OCI-LY1 (cell line): Measurements from ENCODE around the gene CXXC5.
"Not testable (repeated sequence)": the region's sequence is repeated elsewhere in the genome, so short reads cannot be mapped to it uniquely, and the experiment has no call there.

ENCODE experiments used
- H2AFZ ChIP-seq: fragments of 200-600 bp; sonication (generic), shearing (Covaris generic); 2 replicates; pipeline ENCODE4 v1.6.0; 2014; ENCODE audit warnings: antibody characterized with exemption, mild to moderate bottlenecking, low read length
- H3F3A ChIP-seq: fragments of 200-600 bp; sonication (generic), shearing (Covaris generic); 2 replicates; pipeline ENCODE4 v1.6.0; 2014; ENCODE audit warnings: mild to moderate bottlenecking, antibody characterized with exemption, low read length, moderate library complexity; ENCODE audit not compliant: insufficient read depth
- H3K27ac ChIP-seq: fragments of 200-600 bp; sonication (generic); 2 replicates; pipeline ENCODE4 v1.5.1; 2014; ENCODE audit warnings: low read length, mixed run types, mild to moderate bottlenecking, low read depth; ENCODE audit not compliant: poor library complexity, severe bottlenecking
- H3K27me3 ChIP-seq: fragments of 200-600 bp; sonication (generic); 2 replicates; pipeline ENCODE4 v1.6.0; 2014; ENCODE audit warnings: antibody characterized with exemption, mild to moderate bottlenecking, low read length, moderate library complexity; ENCODE audit not compliant: insufficient read depth
- H3K36me3 ChIP-seq: fragments of 200-600 bp; sonication (generic); 2 replicates; pipeline ENCODE4 v1.6.1; 2014; ENCODE audit warnings: mild to moderate bottlenecking, antibody characterized with exemption, low read length, moderate library complexity, mixed read lengths; ENCODE audit not compliant: insufficient read depth
- H3K4me1 ChIP-seq: fragments of 200-600 bp; sonication (generic); 2 replicates; pipeline ENCODE4 v1.5.1; 2014; ENCODE audit warnings: mild to moderate bottlenecking, low read length, moderate library complexity; ENCODE audit not compliant: insufficient read depth, severe bottlenecking
- H3K4me2 ChIP-seq: fragments of 200-600 bp; sonication (generic), shearing (Covaris generic); 2 replicates; pipeline ENCODE4 v1.6.1; 2014; ENCODE audit warnings: low read length
- H3K4me3 ChIP-seq: fragments of 200-600 bp; sonication (generic); 2 replicates; pipeline ENCODE4 v1.5.1; 2014; ENCODE audit warnings: low read length, low read depth, mild to moderate bottlenecking, mixed read lengths; ENCODE audit not compliant: poor library complexity, severe bottlenecking
- H3K79me2 ChIP-seq: fragments of 200-600 bp; shearing (Covaris generic); 2 replicates; pipeline ENCODE4 v1.6.1; 2016; ENCODE audit warnings: mixed run types, low read length, mixed read lengths; ENCODE audit not compliant: insufficient read depth
- H3K9ac ChIP-seq: fragments of 200-600 bp; sonication (generic), shearing (Covaris generic); 2 replicates; pipeline ENCODE4 v1.6.1; 2014; ENCODE audit warnings: mild to moderate bottlenecking, low read length, mixed read lengths
- H3K9me2 ChIP-seq: fragments of 200-600 bp; sonication (generic), shearing (Covaris generic); 2 replicates; pipeline ENCODE4 v1.6.1; 2014; ENCODE audit warnings: low read depth, mild to moderate bottlenecking, low read length, mixed read lengths
- H3K9me3 ChIP-seq: fragments of 200-600 bp; shearing (Covaris generic); 2 replicates; pipeline ENCODE4 v1.6.1; 2014; ENCODE audit warnings: low read length, mixed read lengths
- H4K20me1 ChIP-seq: fragments of 200-600 bp; sonication (generic), shearing (Covaris generic); 2 replicates; pipeline ENCODE4 v1.6.0; 2016; ENCODE audit warnings: mild to moderate bottlenecking, low read length; ENCODE audit not compliant: insufficient read depth
- CTCF ChIP-seq: fragments of 200-600 bp; sonication (generic), shearing (Covaris generic); IDR thresholded peaks from 2 replicates; pipeline ENCODE4 v1.5.1; 2017; ENCODE audit warnings: mild to moderate bottlenecking, antibody characterized with exemption, low read length, moderate library complexity, mixed read lengths
- EZH2 ChIP-seq: fragments of 200-600 bp; sonication (generic), shearing (Covaris generic); IDR thresholded peaks from 2 replicates; pipeline ENCODE4 v1.8.0; 2017; ENCODE audit warnings: borderline replicate concordance, mixed run types, mild to moderate bottlenecking, antibody characterized with exemption, low read length, moderate library complexity, mixed read lengths

CXXC5 gene

DNA sequence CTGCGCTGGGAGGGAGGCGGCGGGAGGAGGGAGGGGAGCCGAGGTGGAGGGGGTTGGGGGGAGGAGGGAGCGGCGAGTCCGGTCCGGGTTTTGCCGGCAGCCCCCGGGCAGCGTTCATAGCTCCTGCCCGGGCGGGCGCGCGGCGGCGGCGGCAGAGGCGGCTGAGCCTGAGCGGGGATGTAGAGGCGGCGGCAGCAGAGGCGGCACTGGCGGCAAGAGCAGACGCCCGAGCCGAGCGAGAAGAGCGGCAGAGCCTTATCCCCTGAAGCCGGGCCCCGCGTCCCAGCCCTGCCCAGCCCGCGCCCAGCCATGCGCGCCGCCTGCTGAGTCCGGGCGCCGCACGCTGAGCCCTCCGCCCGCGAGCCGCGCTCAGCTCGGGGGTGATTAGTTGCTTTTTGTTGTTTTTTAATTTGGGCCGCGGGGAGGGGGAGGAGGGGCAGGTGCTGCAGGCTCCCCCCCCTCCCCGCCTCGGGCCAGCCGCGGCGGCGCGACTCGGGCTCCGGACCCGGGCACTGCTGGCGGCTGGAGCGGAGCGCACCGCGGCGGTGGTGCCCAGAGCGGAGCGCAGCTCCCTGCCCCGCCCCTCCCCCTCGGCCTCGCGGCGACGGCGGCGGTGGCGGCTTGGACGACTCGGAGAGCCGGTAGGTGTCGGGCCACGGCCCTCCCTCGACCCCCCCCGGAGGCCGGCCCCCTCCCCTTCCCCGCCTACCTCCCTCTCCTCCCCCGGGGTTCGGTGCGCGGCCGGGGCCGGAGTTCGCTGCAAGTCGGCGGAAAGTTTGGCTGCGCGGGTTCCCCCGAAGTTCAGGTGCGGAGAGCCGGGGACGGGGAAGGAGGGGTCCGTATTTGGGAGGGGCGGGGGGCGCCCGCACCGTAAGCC is at the start of gene CXXC5:
Gene CXXC5, plus strand, starts transcription at position 145 of the 877 bp plus-strand sequence. CDS start 32,175 bp downstream, outside the sequence.
- Histone ChIP-seq H4K20me1 (no peaks in the 10 kb centered on the region), H3K9me2 (no peaks in the 10 kb centered on the region), H3K9me3 (no peaks in the 10 kb centered on the region), H3K9ac (peak within 1 kb of the TSS; percentile 98), H3K27ac (peak within 1 kb of the TSS; percentile 94), H2AFZ (no peak within 1 kb of the TSS), H3K79me2 (peaks cover 43% of the 10 kb centered on the region), H3F3A (no peaks in the 10 kb centered on the region), H3K36me3 (peaks cover 10% of the 10 kb centered on the region; the same call in 1 of the 2 replicates), H3K4me1 (peaks cover 42% of the 10 kb centered on the region), H3K27me3 (no peaks in the 10 kb centered on the region), H3K4me2 (peak within 1 kb of the TSS; percentile 89), H3K4me3 (peak within 1 kb of the TSS; percentile 98)
- TF ChIP-seq EZH2 (no peak), CTCF (no peak)

DNA sequence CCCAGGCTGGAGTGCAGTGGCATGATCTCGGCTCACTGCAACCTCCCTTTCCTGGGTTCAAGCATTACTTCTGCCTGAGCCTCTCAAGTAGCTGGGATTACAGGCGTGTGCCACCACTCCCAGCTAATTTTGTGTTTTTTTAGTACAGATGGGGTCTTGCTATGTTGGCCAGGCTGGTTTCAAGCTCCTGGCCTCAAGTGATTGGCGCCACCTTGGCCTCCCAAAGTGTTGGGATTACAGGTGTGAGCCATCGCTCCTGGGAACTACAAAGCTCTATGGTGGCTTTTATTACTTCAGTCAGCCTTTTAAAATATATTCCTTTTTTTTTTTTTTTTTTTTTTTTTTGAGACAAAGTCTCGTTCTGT is 49.6 kb upstream of the CXXC5 start:
- not testable (repeated sequence) for H3K27me3 ChIP-seq, H2AFZ ChIP-seq, H3K9ac ChIP-seq, H3K9me3 ChIP-seq, H4K20me1 ChIP-seq, H3K4me3 ChIP-seq, H3K9me2 ChIP-seq, H3K27ac ChIP-seq, H3K4me2 ChIP-seq, H3F3A ChIP-seq
- peaks cover 48% of the 10 kb centered on the region for H3K36me3 ChIP-seq
- H3K79me2 ChIP-seq, result peaks cover 34% of the 10 kb centered on the region
- H3K4me1 ChIP-seq, result peaks cover 20% of the 10 kb centered on the region

DNA sequence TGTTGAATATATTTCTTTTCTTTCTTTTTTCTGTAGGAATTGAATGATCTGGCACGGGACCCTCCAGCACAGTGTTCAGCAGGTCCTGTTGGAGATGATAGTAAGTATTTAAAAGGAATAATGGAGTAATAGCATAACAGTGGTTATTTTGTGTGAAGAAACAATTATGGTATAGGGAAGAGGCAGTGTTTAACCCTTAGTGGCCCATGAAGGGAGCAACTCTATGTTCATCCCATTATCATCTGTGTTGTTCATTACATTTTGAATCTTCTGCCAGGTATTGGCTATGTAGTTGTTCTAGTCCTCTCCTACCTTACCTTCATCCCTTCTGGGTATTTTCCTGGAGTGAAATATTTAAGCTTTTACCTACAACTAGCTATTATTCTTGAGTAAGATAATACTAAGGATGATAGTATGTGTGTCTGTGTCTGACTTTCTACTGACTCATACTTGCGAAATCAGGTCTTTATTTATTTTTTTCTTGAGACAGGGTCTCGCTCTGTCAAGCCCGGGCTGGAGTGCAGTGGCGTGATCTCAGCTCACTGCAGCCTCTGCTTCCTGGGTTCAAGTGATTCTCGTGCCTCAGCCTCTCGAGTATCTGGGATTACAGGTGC is 47.7 kb upstream of the CXXC5 start:
- Histone ChIP-seq H3K4me2 (no peak overlapping the region; the same call in 1 of the 2 replicates), H3K9me2 (no peaks in the 10 kb centered on the region), H4K20me1 (no peaks in the 10 kb centered on the region), H3K79me2 (peaks cover 16% of the 10 kb centered on the region), H3K9me3 (peaks cover 7% of the 10 kb centered on the region; the same call in 1 of the 2 replicates), H2AFZ (no peak overlapping the region), H3K9ac (no peak overlapping the region), H3K36me3 (peaks cover 64% of the 10 kb centered on the region), H3F3A (no peaks in the 10 kb centered on the region), H3K27me3 (no peaks in the 10 kb centered on the region), H3K27ac (peak overlapping the region; percentile 62), H3K4me1 (peaks cover 34% of the 10 kb centered on the region), H3K4me3 (no peak overlapping the region)
- TF ChIP-seq EZH2, result no peak

GRCh38 chr5:139601429-139601828 is 46.7 kb upstream of the CXXC5 start:
- no peaks in the 10 kb centered on the region for H3K27me3 ChIP-seq
- peak overlapping the region; percentile 62 for H3K27ac ChIP-seq
- no peak overlapping the region; the same call in 1 of the 2 replicates for H3K4me2 ChIP-seq
- H3K79me2 ChIP-seq, result peaks cover 14% of the 10 kb centered on the region
- no peak for TF ChIP-seq CTCF
- TF ChIP-seq EZH2, result no peak
- H3K36me3 ChIP-seq, result peaks cover 66% of the 10 kb centered on the region
- H3K9ac ChIP-seq, result no peak overlapping the region
- H3K9me2 ChIP-seq, result no peaks in the 10 kb centered on the region
- peaks cover 40% of the 10 kb centered on the region for H3K4me1 ChIP-seq
- no peaks in the 10 kb centered on the region for H4K20me1 ChIP-seq
- no peak overlapping the region for H3K4me3 ChIP-seq
- H3K9me3 ChIP-seq, result peaks cover 7% of the 10 kb centered on the region; the same call in 1 of the 2 replicates
- H3F3A ChIP-seq, result no peaks in the 10 kb centered on the region
- no peak overlapping the region for H2AFZ ChIP-seq

DNA sequence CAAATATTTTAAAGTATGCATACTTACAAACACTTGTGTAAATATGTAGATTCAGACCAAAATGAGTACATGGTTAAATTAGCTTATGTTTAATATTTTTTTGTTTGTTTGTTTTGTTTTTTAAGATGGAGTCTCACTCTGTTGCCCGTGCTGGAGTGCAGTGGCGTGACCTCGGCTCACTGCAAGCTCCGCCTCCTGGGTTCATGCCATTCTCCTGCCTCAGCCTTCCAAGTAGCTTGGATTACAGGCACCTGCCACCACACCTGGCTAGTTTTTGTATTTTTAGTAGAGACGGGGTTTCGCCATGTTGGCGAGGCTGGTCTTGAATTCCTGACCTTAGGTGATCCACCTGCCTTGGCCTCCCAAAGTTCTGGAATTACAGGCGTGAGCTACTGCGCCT is 46.2 kb upstream of the CXXC5 start:
- not testable (repeated sequence) for H2AFZ ChIP-seq, H3F3A ChIP-seq, H3K27me3 ChIP-seq, H3K27ac ChIP-seq, H3K4me2 ChIP-seq, H4K20me1 ChIP-seq, H3K4me3 ChIP-seq, H3K9ac ChIP-seq, H3K9me2 ChIP-seq, H3K9me3 ChIP-seq
- H3K79me2 ChIP-seq, result peaks cover 13% of the 10 kb centered on the region
- peaks cover 70% of the 10 kb centered on the region for H3K36me3 ChIP-seq
- H3K4me1 ChIP-seq, result peaks cover 40% of the 10 kb centered on the region
